K562 (cell line): ENCODE measurements around the gene RHAG. TPM values are rescaled to one million over a fixed set of nuclear protein-coding genes. Genes with fewer than 3 reads are reported as not detected.

Experiments used
- BMI1 ChIP-seq: fragments of 150-350 bp; IDR thresholded peaks from 2 replicates; pipeline ENCODE4 v1.6.1; 2014; ENCODE audit warnings: low read length
- CBFA2T2 ChIP-seq: fragments of 450-650 bp; conservative IDR thresholded peaks from 2 replicates; pipeline ENCODE4 v1.6.1; 2017; ENCODE audit warnings: mild to moderate bottlenecking
- CBX3 ChIP-seq, 2 experiments: IDR thresholded peaks; 1 replicate in 1 of 2; 2 replicates in 1 of 2; pipeline ENCODE4 v1.6.1; 2012; ENCODE audit warnings: inconsistent platforms in 2 of 2, low read length in 2 of 2, borderline replicate concordance in 1 of 2, control low read depth in 1 of 2
- CGGBP1 ChIP-seq: fragments of 250-450 bp; sonication (Bioruptor Pico); IDR thresholded peaks from 2 replicates; pipeline ENCODE4 v1.9.0; 2021; ENCODE audit warnings: mild to moderate bottlenecking
- FOXJ2 ChIP-seq: fragments of 200-800 bp; sonication (Bioruptor generic); IDR thresholded peaks from 2 replicates; pipeline ENCODE4 v1.6.1; 2016; ENCODE audit warnings: missing genetic modification characterization, missing compliant biosample characterization
- GTF2E2 ChIP-seq: fragments of 200-800 bp; sonication (Bioruptor generic); IDR thresholded peaks from 2 replicates; pipeline ENCODE4 v1.6.1; 2016; ENCODE audit warnings: missing genetic modification characterization, missing compliant biosample characterization
- HMBOX1 ChIP-seq: sonication (generic); IDR thresholded peaks from 2 replicates; pipeline ENCODE4 v1.6.1; 2016
- MCM2 ChIP-seq: fragments of 450-650 bp; IDR thresholded peaks from 2 replicates; pipeline ENCODE4 v1.6.1; 2017; ENCODE audit warnings: low read depth, mild to moderate bottlenecking
- MXD1 ChIP-seq: fragments of 250-450 bp; sonication (Bioruptor Pico); IDR thresholded peaks from 2 replicates; pipeline ENCODE4 v1.8.0; 2021; ENCODE audit warnings: borderline replicate concordance, mild to moderate bottlenecking, moderate library complexity; ENCODE audit not compliant: poor library complexity, severe bottlenecking
- PCBP1 ChIP-seq: fragments of 200-400 bp; formaldehyde crosslinking; IDR thresholded peaks from 2 replicates; pipeline ENCODE4 v1.6.1; 2018; ENCODE audit warnings: mild to moderate bottlenecking, low read depth, low read length; ENCODE audit not compliant: poor library complexity, severe bottlenecking
- RBFOX2 ChIP-seq: fragments of 200-400 bp; formaldehyde crosslinking; IDR thresholded peaks from 2 replicates; pipeline ENCODE4 v1.6.1; 2017; ENCODE audit warnings: low read depth, mild to moderate bottlenecking, low read length, moderate library complexity
- SNRNP70 ChIP-seq: fragments of 200-400 bp; formaldehyde crosslinking; optimal IDR thresholded peaks from 2 replicates; pipeline ENCODE3; 2017; ENCODE audit warnings: low read depth, low read length
- TCF7 ChIP-seq: sonication (generic); IDR thresholded peaks from 2 replicates; pipeline ENCODE4 v1.6.1; 2016; ENCODE audit warnings: antibody characterized with exemption, borderline replicate concordance
- TRIM25 ChIP-seq: fragments of 450-650 bp; IDR thresholded peaks from 2 replicates; pipeline ENCODE4 v1.7.0; 2016; ENCODE audit warnings: borderline replicate concordance
- USF2 ChIP-seq: sonication (generic); formaldehyde crosslinking; IDR thresholded peaks from 2 replicates; pipeline ENCODE4 v1.5.0; 2020; ENCODE audit warnings: missing genetic modification reagents
- ZBED1 ChIP-seq: IDR thresholded peaks from 2 replicates; pipeline ENCODE4 v1.6.1; 2014
- ZBTB11 ChIP-seq, 3 experiments: fragments of 200-800 bp in 1 of 3; fragments of 250-450 bp in 1 of 3; fragments of 450-650 bp in 1 of 3; sonication (Bioruptor Pico) in 1 of 3; sonication (Bioruptor generic) in 1 of 3; formaldehyde crosslinking in 1 of 3; IDR thresholded peaks; 2 replicates each; pipeline versions ENCODE4 v1.6.1 to v1.8.0; 2016 to 2022; ENCODE audit warnings: mild to moderate bottlenecking in 2 of 3, missing genetic modification characterization in 2 of 3, missing compliant biosample characterization in 1 of 3, moderate library complexity in 1 of 3
- ZBTB8A ChIP-seq: fragments of 450-650 bp; IDR thresholded peaks from 2 replicates; pipeline ENCODE4 v1.6.1; 2018; ENCODE audit warnings: mild to moderate bottlenecking, moderate library complexity; ENCODE audit not compliant: partially characterized antibody
- ZNF175 ChIP-seq: fragments of 200-800 bp; sonication (Bioruptor generic); IDR thresholded peaks from 2 replicates; pipeline ENCODE4 v1.6.1; 2016; ENCODE audit warnings: low read depth, mild to moderate bottlenecking, missing genetic modification characterization, missing compliant biosample characterization
- polyA plus RNA-seq, 8 experiments: library from polyadenylated mRNA; depleted of rRNA in 4 of 8; stranded (reverse) in 5 of 8; unstranded in 3 of 8; fragments of >200 nt; fragmentation: Nextera tagmentation in 2 of 8; fragmentation: Illumina TruSeq in 1 of 8; extraction: Ambion mirVana in 2 of 8; extraction: Trizol in 1 of 8; gene quantifications; 2 replicates each; pipeline versions ENCODE4 v1.2.1 to v1.2.3, GENCODE V29; 2011 to 2014; ENCODE audit warnings: inconsistent platforms in 1 of 8, missing spikeins in 1 of 8
- total RNA-seq, 7 experiments: library from RNA; depleted of rRNA in 6 of 7; stranded (reverse); fragments of >200 nt in 6 of 7; fragmentation: Illumina TruSeq in 2 of 7; extraction: Trizol in 2 of 7; gene quantifications; 2 replicates each; pipeline versions ENCODE4 v1.2.1 to v1.2.3, GENCODE V29; 2011 to 2021; ENCODE audit warnings: low replicate concordance in 1 of 7

The RHAG gene
- total and polyA plus RNA-seq, 9 of the 15 experiments (the other 6 are each of a cell fraction or from before 2014, with no cell fraction given): 290 to 1,202 (median 505) TPM

- TF ChIP-seq HMBOX1 (no peak), ZBTB11 (CRISPR knock-in tag; IDR thresholded peaks at IDR 0.05) (no peak), GTF2E2 (0 out of 2 replicates have a peak, but pooled peaks have one; percentile 45), RBFOX2 (peak; percentile 52; the same call in 1 of the 2 replicates), ZNF175 (CRISPR knock-in tag) (no peak), TRIM25 (no peak), ZBED1 (no peak), ZBTB8A (peak; percentile 6), CBFA2T2 (no peak), USF2 (CRISPR knock-in tag) (no peak), MXD1 (no peak), CGGBP1 (CRISPR knock-in tag) (no peak), TCF7 (no peak), BMI1 (no peak), CBX3 (IDR thresholded peaks at IDR 0.05; ENCODE audit: borderline replicate concordance in 1 of 2, low read length in 2 of 2) (no peak), PCBP1 (no peak), SNRNP70 (no peak), FOXJ2 (tag) (no peak), MCM2 (no peak)
Observed at GRCh38 chr6:49635480-49635879, 1.2 kb downstream of the RHAG start (continued).
